ENCODE measurements around the gene SMIM7.

The SMIM7 gene

DNA sequence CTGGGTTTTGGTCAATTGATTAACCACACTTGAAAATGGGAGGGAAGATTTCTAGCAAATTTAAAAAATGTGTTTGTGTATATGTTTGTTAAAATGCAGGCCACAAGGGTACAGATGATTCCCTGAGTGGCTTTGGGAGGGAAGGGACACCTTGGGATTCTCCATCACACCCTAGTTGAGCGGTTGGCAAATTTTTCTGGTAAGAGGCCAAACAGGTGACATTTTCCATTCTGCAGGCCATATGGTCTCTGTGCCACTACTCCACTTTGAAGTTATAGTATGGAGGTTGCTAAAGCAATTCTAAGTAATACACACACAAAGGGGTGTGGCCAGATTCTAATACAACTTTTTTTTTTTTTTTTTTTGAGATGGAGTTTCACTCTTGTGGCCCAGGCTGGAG lies 19.0 kb downstream of the SMIM7 start:
- TF ChIP-seq CTCF (IDR thresholded peaks at IDR 0.05; ENCODE audit: unreplicated experiment in 3 of 3): no peak
- H3K27ac Mint-ChIP-seq: no peak overlapping the region
- H3K4me3 Mint-ChIP-seq: no peak overlapping the region
- peaks cover 69% of the 10 kb centered on the region for H3K36me3 Mint-ChIP-seq (ENCODE audit: low read depth)
- H3K9me3 Mint-ChIP-seq: no peaks in the 10 kb centered on the region
- no peaks in the 10 kb centered on the region for H3K27me3 Mint-ChIP-seq (ENCODE audit: low read depth)
- peaks cover 4% of the 10 kb centered on the region for H3K4me1 Mint-ChIP-seq

DNA sequence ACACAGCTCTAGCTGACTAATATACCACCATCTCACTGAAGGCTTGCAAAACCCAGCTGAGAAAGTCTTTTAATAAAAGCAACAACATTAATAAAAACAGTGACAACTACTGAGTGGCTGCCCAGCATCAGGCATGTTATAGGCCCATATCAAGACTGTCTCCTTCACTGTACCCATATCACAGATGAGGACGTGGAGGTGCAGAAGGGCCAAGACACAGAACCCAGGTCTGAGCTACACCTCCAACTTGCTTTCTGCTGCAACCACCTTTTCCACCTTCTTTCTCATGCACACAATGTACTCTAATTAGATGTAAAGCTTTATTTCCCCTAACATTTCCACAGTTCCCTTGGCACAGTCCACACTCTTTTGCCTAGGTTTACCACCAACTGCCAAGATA lies 21.3 kb downstream of the SMIM7 start:
- no peak for TF ChIP-seq CTCF (IDR thresholded peaks at IDR 0.05; ENCODE audit: unreplicated experiment in 3 of 3)
- Mint-ChIP-seq H3K27me3 (ENCODE audit: low read depth) (no peaks in the 10 kb centered on the region), H3K4me1 (peaks cover 4% of the 10 kb centered on the region), H3K27ac (no peak overlapping the region), H3K9me3 (no peaks in the 10 kb centered on the region), H3K36me3 (ENCODE audit: low read depth) (peaks cover 57% of the 10 kb centered on the region), H3K4me3 (no peak overlapping the region)

DNA sequence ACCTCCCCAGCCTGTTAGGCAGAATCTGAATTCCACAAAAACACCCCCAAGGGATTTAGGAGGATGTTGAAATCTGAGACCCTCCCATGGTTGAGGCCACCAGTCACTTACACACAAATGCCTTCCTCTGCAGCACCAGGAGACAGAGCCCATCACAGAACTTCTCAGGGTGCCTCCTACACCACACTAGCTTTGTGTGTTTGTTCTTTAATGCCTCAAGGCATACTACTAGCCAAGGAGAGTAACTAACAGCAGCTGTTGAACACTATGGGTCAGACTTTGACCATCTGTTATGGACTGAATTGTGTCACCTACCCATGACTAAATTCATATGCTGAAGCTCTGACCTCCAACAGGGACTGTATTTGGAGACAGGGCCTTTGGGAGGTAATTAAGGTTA lies 22.4 kb downstream of the SMIM7 start:
- peaks cover 4% of the 10 kb centered on the region for H3K4me1 Mint-ChIP-seq
- H3K27ac Mint-ChIP-seq: peak overlapping the region in 2 of 3 experiments; percentile 70 to 83
- no peaks in the 10 kb centered on the region for H3K27me3 Mint-ChIP-seq (ENCODE audit: low read depth)
- peaks cover 51% of the 10 kb centered on the region for H3K36me3 Mint-ChIP-seq (ENCODE audit: low read depth)
- H3K4me3 Mint-ChIP-seq: no peak overlapping the region
- TF ChIP-seq CTCF (IDR thresholded peaks at IDR 0.05; ENCODE audit: unreplicated experiment in 3 of 3): no peak
- H3K9me3 Mint-ChIP-seq: no peaks in the 10 kb centered on the region

GRCh38 chr19:16631465-16631864 lies 28.5 kb downstream of the SMIM7 start:
- TF ChIP-seq CTCF (IDR thresholded peaks at IDR 0.05; ENCODE audit: unreplicated experiment in 3 of 3): no peak
- no peak overlapping the region for H3K4me3 Mint-ChIP-seq
- H3K9me3 Mint-ChIP-seq: no peaks in the 10 kb centered on the region
- H3K36me3 Mint-ChIP-seq (ENCODE audit: low read depth): peaks cover 28% of the 10 kb centered on the region
- no peaks in the 10 kb centered on the region for H3K27me3 Mint-ChIP-seq (ENCODE audit: low read depth)
- H3K27ac Mint-ChIP-seq: no peak overlapping the region
- H3K4me1 Mint-ChIP-seq: peaks cover 14% of the 10 kb centered on the region

- Mint-ChIP-seq H3K27me3 (ENCODE audit: low read depth) (no peaks in the 10 kb centered on the region), H3K4me1 (peaks cover 27% of the 10 kb centered on the region), H3K4me3 (peak overlapping the region; percentile 98), H3K27ac (peak overlapping the region; percentile 94 to 98 (median 97)), H3K9me3 (no peaks in the 10 kb centered on the region), H3K36me3 (ENCODE audit: low read depth) (peaks cover 32% of the 10 kb centered on the region)
- TF ChIP-seq CTCF (IDR thresholded peaks at IDR 0.05; ENCODE audit: unreplicated experiment in 3 of 3): no peak
Observed at GRCh38 chr19:16628984-16629691, 30.8 kb downstream of the SMIM7 start.
